SK-N-SH treated with all-trans-retinoic acid at 6 μM for 48 hours (cell line): ENCODE data around the gene RALGPS1.

Source experiments
- CSDC2 ChIP-seq: fragments of 250-450 bp; sonication (Bioruptor Pico); IDR thresholded peaks from 2 replicates; pipeline ENCODE4 v1.5.0; 2020; ENCODE audit warnings: mild to moderate bottlenecking, moderate library complexity
- ISL1 ChIP-seq: fragments of 250-450 bp; sonication (Bioruptor Pico); IDR thresholded peaks from 2 replicates; pipeline ENCODE4 v2.1.2; 2022; ENCODE audit warnings: mild to moderate bottlenecking, moderate library complexity
- PPARA ChIP-seq: fragments of 250-450 bp; sonication (Bioruptor Pico); IDR thresholded peaks from 2 replicates; pipeline ENCODE4 v1.5.0; 2020; ENCODE audit warnings: mild to moderate bottlenecking, borderline replicate concordance
- RARB ChIP-seq: fragments of 250-450 bp; sonication (Bioruptor Pico); IDR thresholded peaks from 2 replicates; pipeline ENCODE4 v1.8.0; 2021; ENCODE audit warnings: mild to moderate bottlenecking, moderate library complexity
- TOX ChIP-seq: fragments of 250-450 bp; sonication (Bioruptor Pico); IDR thresholded peaks from 2 replicates; pipeline ENCODE4 v1.8.0; 2021; ENCODE audit warnings: mild to moderate bottlenecking, moderate library complexity, borderline replicate concordance
- ZFP3 ChIP-seq: fragments of 250-450 bp; sonication (Bioruptor Pico); IDR thresholded peaks from 2 replicates; pipeline ENCODE4 v1.5.0; 2020; ENCODE audit warnings: mild to moderate bottlenecking, moderate library complexity
- ZFP30 ChIP-seq: fragments of 450-650 bp; formaldehyde crosslinking; IDR thresholded peaks from 2 replicates; pipeline ENCODE4 v1.5.0; 2022; ENCODE audit warnings: mild to moderate bottlenecking, moderate library complexity
- ZNF565 ChIP-seq: fragments of 450-650 bp; formaldehyde crosslinking; conservative IDR thresholded peaks from 2 replicates; pipeline ENCODE4 v1.5.0; 2020; ENCODE audit warnings: low read depth, mild to moderate bottlenecking, moderate library complexity
- ZNF8 ChIP-seq: fragments of 450-650 bp; formaldehyde crosslinking; IDR thresholded peaks from 2 replicates; pipeline ENCODE4 v1.5.0; 2020; ENCODE audit warnings: mild to moderate bottlenecking, moderate library complexity
- TF ChIP-seq, protein P1 (sequence below): fragments of 250-450 bp; sonication (Bioruptor Pico); IDR thresholded peaks from 2 replicates; pipeline ENCODE4 v1.8.0; 2020; ENCODE audit warnings: mild to moderate bottlenecking, moderate library complexity, borderline replicate concordance
- TF ChIP-seq, protein P2 (sequence below): fragments of 250-450 bp; sonication (Bioruptor Pico); IDR thresholded peaks from 2 replicates; pipeline ENCODE4 v1.8.0; 2021; ENCODE audit warnings: low read depth, mild to moderate bottlenecking, moderate library complexity, borderline replicate concordance

DNA sequence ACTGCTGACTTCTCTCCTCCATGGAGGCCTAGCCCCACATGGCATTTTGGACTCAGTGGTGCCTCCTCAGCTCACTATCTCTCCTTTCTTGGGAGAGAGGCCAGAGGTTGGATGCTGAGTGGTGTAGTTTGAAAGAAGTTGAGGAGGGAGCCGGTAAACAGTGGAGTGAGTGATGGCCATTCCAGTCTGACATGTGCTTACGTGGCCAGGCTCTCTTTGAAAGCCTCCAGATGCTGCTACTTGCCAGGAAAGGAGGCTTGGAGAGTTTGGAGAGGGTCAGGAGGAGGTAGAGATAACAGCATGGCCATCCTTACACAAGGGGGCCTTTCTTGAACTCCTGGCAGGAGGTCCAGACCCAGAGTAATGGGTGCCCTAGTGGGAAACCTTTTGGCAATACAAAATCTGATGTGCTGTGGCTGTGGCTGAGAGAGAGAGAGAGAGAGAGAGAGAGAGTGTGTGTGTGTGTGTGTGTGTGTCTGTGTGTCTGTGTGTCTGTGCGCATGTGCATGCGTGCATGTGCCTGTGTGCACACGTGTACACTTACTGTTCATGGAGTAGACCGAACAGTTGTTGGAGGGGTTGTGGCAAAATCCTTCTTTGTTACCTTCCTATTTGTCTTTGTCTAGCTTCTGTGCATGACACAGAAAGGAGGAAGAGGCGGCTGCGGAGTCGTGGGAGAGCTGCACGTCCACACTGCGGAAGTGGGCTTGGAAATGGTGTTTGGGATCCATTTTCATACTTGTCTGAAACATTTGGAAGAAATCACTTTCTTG, 37.8 kb downstream of the RALGPS1 start:
- TF ChIP-seq ZFP30 (CRISPR knock-in tag) (no peak), ISL1 (CRISPR knock-in tag) (no peak), RARB (CRISPR knock-in tag) (no peak), PPARA (CRISPR knock-in tag) (no peak), ZFP3 (CRISPR knock-in tag) (no peak), TOX (CRISPR knock-in tag) (no peak), ZNF8 (no peak), ZNF565 (CRISPR knock-in tag) (no peak), CSDC2 (CRISPR knock-in tag) (no peak)
- TF ChIP-seq, protein P1, sequence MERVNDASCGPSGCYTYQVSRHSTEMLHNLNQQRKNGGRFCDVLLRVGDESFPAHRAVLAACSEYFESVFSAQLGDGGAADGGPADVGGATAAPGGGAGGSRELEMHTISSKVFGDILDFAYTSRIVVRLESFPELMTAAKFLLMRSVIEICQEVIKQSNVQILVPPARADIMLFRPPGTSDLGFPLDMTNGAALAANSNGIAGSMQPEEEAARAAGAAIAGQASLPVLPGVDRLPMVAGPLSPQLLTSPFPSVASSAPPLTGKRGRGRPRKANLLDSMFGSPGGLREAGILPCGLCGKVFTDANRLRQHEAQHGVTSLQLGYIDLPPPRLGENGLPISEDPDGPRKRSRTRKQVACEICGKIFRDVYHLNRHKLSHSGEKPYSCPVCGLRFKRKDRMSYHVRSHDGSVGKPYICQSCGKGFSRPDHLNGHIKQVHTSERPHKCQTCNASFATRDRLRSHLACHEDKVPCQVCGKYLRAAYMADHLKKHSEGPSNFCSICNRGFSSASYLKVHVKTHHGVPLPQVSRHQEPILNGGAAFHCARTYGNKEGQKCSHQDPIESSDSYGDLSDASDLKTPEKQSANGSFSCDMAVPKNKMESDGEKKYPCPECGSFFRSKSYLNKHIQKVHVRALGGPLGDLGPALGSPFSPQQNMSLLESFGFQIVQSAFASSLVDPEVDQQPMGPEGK (CRISPR knock-in tag), result no peak
- TF ChIP-seq, protein P2, sequence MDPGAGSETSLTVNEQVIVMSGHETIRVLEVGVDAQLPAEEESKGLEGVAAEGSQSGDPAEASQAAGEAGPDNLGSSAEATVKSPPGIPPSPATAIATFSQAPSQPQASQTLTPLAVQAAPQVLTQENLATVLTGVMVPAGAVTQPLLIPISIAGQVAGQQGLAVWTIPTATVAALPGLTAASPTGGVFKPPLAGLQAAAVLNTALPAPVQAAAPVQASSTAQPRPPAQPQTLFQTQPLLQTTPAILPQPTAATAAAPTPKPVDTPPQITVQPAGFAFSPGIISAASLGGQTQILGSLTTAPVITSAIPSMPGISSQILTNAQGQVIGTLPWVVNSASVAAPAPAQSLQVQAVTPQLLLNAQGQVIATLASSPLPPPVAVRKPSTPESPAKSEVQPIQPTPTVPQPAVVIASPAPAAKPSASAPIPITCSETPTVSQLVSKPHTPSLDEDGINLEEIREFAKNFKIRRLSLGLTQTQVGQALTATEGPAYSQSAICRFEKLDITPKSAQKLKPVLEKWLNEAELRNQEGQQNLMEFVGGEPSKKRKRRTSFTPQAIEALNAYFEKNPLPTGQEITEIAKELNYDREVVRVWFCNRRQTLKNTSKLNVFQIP, result no peak
